Kasumi-1 (cell line): ENCODE data around the gene PRKG1.
"Not testable (repeated sequence)": the region's sequence is repeated elsewhere in the genome, so short reads cannot be mapped to it uniquely, and the experiment has no call there.

Experiments
- DNase-seq, 2 experiments: peaks; one replicate each; lab custom pipeline; 2025; lab: John Stamatoyannopoulos, UW

The PRKG1 gene

GRCh38 chr10:51170518-51171245 lies 96.4 kb downstream of the PRKG1 start:
- DNase-seq: no peak

GRCh38 chr10:51171946-51172345 lies 97.7 kb downstream of the PRKG1 start:
- DNase-seq: no peak

GRCh38 chr10:51176976-51177695 lies 102.8 kb downstream of the PRKG1 start:
- peak; percentile 24 to 66 for DNase-seq

- no peak for DNase-seq
These were observed 104.3 kb downstream of the PRKG1 start for GRCh38 chr10:51178634-51179033.

- no peak for DNase-seq
These were observed 105.9 kb downstream of the PRKG1 start for GRCh38 chr10:51180141-51180540.

- DNase-seq: no peak
These were observed 109.5 kb downstream of the PRKG1 start for GRCh38 chr10:51183783-51184182.

- DNase-seq: no peak
These were observed 112.1 kb downstream of the PRKG1 start for GRCh38 chr10:51186361-51186760.

GRCh38 chr10:51188008-51188407 lies 113.7 kb downstream of the PRKG1 start:
- DNase-seq: no peak

GRCh38 chr10:51188866-51189265 lies 114.6 kb downstream of the PRKG1 start:
- no peak for DNase-seq

- DNase-seq: no peak
These were observed 122.4 kb downstream of the PRKG1 start for GRCh38 chr10:51196508-51197175.

GRCh38 chr10:51198170-51198569 lies 123.9 kb downstream of the PRKG1 start:
- DNase-seq: no peak

- no peak for DNase-seq
These were observed 127.7 kb downstream of the PRKG1 start for GRCh38 chr10:51201947-51202346.

GRCh38 chr10:51203359-51203758 lies 129.1 kb downstream of the PRKG1 start:
- no peak for DNase-seq

GRCh38 chr10:51204066-51204465 lies 129.8 kb downstream of the PRKG1 start:
- no peak for DNase-seq

GRCh38 chr10:51204701-51205100 lies 130.4 kb downstream of the PRKG1 start:
- no peak for DNase-seq

- DNase-seq: no peak
These were observed 132.2 kb downstream of the PRKG1 start for GRCh38 chr10:51206500-51206899.

GRCh38 chr10:51212937-51213336 lies 138.7 kb downstream of the PRKG1 start:
- DNase-seq: not testable (repeated sequence)

GRCh38 chr10:51214207-51215196 lies 140.2 kb downstream of the PRKG1 start:
- no peak for DNase-seq

- no peak for DNase-seq
These were observed 141.9 kb downstream of the PRKG1 start for GRCh38 chr10:51215951-51216834.

- DNase-seq: no peak
These were observed 143.2 kb downstream of the PRKG1 start for GRCh38 chr10:51217505-51217904.

- DNase-seq: no peak
These were observed 150.4 kb downstream of the PRKG1 start for GRCh38 chr10:51224671-51225161.
